ENCODE measurements around the gene ZNF555. TPM values are rescaled to one million over a fixed set of nuclear protein-coding genes. Genes with fewer than 3 reads are reported as not detected.

ZNF555 gene
- total RNA-seq, 2 experiments from 2014 or later: 2.3 to 2.4 TPM

GRCh38 chr19:2805261-2805900, 35.9 kb upstream of the ZNF555 start:
- CTCF ChIA-PET: interaction anchor here (0.6 kb wide), 1 partner anchor 286 kb away, joined by 3 read pairs; no protein-coding TSS in a partner anchor
- H3K4me3 Mint-ChIP-seq: no peak overlapping the region
- DNase-seq (no peak), ATAC-seq (ENCODE audit: poor library complexity) (no peak)
- H3K4me1 Mint-ChIP-seq (ENCODE audit: low read depth): no peaks in the 10 kb centered on the region
- intact Hi-C loops (cut with DNase I, micrococcal nuclease): no loop called here
- Histone ChIP-seq H3K27ac (ENCODE audit: low read depth in 1 of 2, low read length in 2 of 2) (no peak overlapping the region), H3K9me3 (ENCODE audit: control insufficient read depth in 1 of 2, insufficient read depth in 1 of 2, low read length in 2 of 2) (no peaks in the 10 kb centered on the region), H3K36me3 (ENCODE audit: insufficient read depth, low read length) (peaks cover 34% of the 10 kb centered on the region), H3K27me3 (ENCODE audit: control insufficient read depth in 1 of 2, insufficient read depth in 2 of 2, low read length in 2 of 2) (no peaks in the 10 kb centered on the region), H3K4me3 (ENCODE audit: low read length) (no peak overlapping the region), H3K4me1 (ENCODE audit: insufficient read depth, low read length) (no peaks in the 10 kb centered on the region)
- H3K36me3 Mint-ChIP-seq (ENCODE audit: low read depth): peaks cover 37% of the 10 kb centered on the region
- POLR2A ChIA-PET: interaction anchor here (0.6 kb wide), 1 partner anchor 26 kb away, joined by 4 read pairs; no protein-coding TSS in a partner anchor
- TF ChIP-seq CTCF (IDR thresholded peaks at IDR 0.05): no peak
- H3K27ac Mint-ChIP-seq: no peak overlapping the region
- no peaks in the 10 kb centered on the region for H3K27me3 Mint-ChIP-seq
- no peaks in the 10 kb centered on the region for H3K9me3 Mint-ChIP-seq

- POLR2A ChIA-PET: no interaction called here
- no peak overlapping the region for H3K27ac Mint-ChIP-seq
- Histone ChIP-seq H3K27me3 (ENCODE audit: control insufficient read depth in 1 of 2, insufficient read depth in 2 of 2, low read length in 2 of 2) (no peaks in the 10 kb centered on the region), H3K4me1 (ENCODE audit: insufficient read depth, low read length) (no peaks in the 10 kb centered on the region), H3K36me3 (ENCODE audit: insufficient read depth, low read length) (peaks cover 27% of the 10 kb centered on the region), H3K27ac (ENCODE audit: low read depth in 1 of 2, low read length in 2 of 2) (no peak overlapping the region), H3K9me3 (ENCODE audit: control insufficient read depth in 1 of 2, insufficient read depth in 1 of 2, low read length in 2 of 2) (no peaks in the 10 kb centered on the region), H3K4me3 (ENCODE audit: low read length) (no peak overlapping the region)
- intact Hi-C loops (cut with DNase I, micrococcal nuclease): no loop called here
- H3K9me3 Mint-ChIP-seq: no peaks in the 10 kb centered on the region
- CTCF ChIA-PET: no interaction called here
- H3K4me3 Mint-ChIP-seq: no peak overlapping the region
- peaks cover 37% of the 10 kb centered on the region for H3K36me3 Mint-ChIP-seq (ENCODE audit: low read depth)
- TF ChIP-seq CTCF (IDR thresholded peaks at IDR 0.05): no peak
- H3K4me1 Mint-ChIP-seq (ENCODE audit: low read depth): no peaks in the 10 kb centered on the region
- H3K27me3 Mint-ChIP-seq: no peaks in the 10 kb centered on the region
- no peak for ATAC-seq (ENCODE audit: poor library complexity)
- DNase-seq: no peak
Observed at GRCh38 chr19:2805991-2806649, 35.2 kb upstream of the ZNF555 start.

- intact Hi-C loops (cut with DNase I, micrococcal nuclease): no loop called here
- POLR2A ChIA-PET: no interaction called here
- DNase-seq (no peak), ATAC-seq (ENCODE audit: poor library complexity) (no peak)
- H3K27ac ChIP-seq (ENCODE audit: low read depth in 1 of 2, low read length in 2 of 2): no peak overlapping the region
- no peaks in the 10 kb centered on the region for H3K4me1 ChIP-seq (ENCODE audit: insufficient read depth, low read length)
- H3K27me3 Mint-ChIP-seq: no peaks in the 10 kb centered on the region
- H3K36me3 Mint-ChIP-seq (ENCODE audit: low read depth): peaks cover 33% of the 10 kb centered on the region
- H3K4me1 Mint-ChIP-seq (ENCODE audit: low read depth): no peaks in the 10 kb centered on the region
- no peaks in the 10 kb centered on the region for H3K9me3 Mint-ChIP-seq
- H3K9me3 ChIP-seq (ENCODE audit: control insufficient read depth in 1 of 2, insufficient read depth in 1 of 2, low read length in 2 of 2): no peaks in the 10 kb centered on the region
- H3K36me3 ChIP-seq (ENCODE audit: insufficient read depth, low read length): peaks cover 30% of the 10 kb centered on the region
- H3K4me3 ChIP-seq (ENCODE audit: low read length): no peak overlapping the region
- H3K27ac Mint-ChIP-seq: no peak overlapping the region
- CTCF ChIA-PET: no interaction called here
- H3K27me3 ChIP-seq (ENCODE audit: control insufficient read depth in 1 of 2, insufficient read depth in 2 of 2, low read length in 2 of 2): no peaks in the 10 kb centered on the region
- no peak for TF ChIP-seq CTCF (IDR thresholded peaks at IDR 0.05)
- H3K4me3 Mint-ChIP-seq: no peak overlapping the region
Observed at GRCh38 chr19:2806736-2807378, 34.4 kb upstream of the ZNF555 start.
